OCI-LY7 (cell line): ENCODE measurements around the gene GFRA4. TPM values are rescaled to one million over a fixed set of nuclear protein-coding genes. Genes with fewer than 3 reads are reported as not detected.

Experiments
- BruUV-seq: library from RNA; stranded (reverse); fragments of 400-500 nt; replicated peaks from 2 replicates; lab custom pipeline; 2021; lab: Mats Ljungman, UMichigan
- CTCF ChIA-PET: fragments of 300-600 bp; sonication (Branson Sonifier 250); formaldehyde crosslinking; loops from one replicate; lab custom pipeline; 2022; ENCODE audit warnings: antibody characterized with exemption; ENCODE audit not compliant: unreplicated experiment; lab: Charles Lee
- POLR2A ChIA-PET: fragments of 300-600 bp; sonication (Branson Sonifier 250); formaldehyde crosslinking; loops from one replicate; lab custom pipeline; 2022; ENCODE audit warnings: antibody characterized with exemption; lab: Charles Lee
- DNase-seq: peaks from one replicate; pipeline ENCODE4 v3.0.0-alpha.2; 2015; ENCODE audit warnings: low spot score
- H2AFZ ChIP-seq: fragments of 200-600 bp; sonication (generic), shearing (Covaris generic); 2 replicates; pipeline ENCODE4 v1.6.1; 2014; ENCODE audit warnings: mild to moderate bottlenecking, antibody characterized with exemption, low read length, moderate library complexity
- H3K27ac ChIP-seq: fragments of 200-600 bp; sonication (generic); 2 replicates; pipeline ENCODE4 v1.5.1; 2014; ENCODE audit warnings: mixed run types, low read depth, mild to moderate bottlenecking, moderate library complexity, low read length, inconsistent platforms; ENCODE audit not compliant: poor library complexity, severe bottlenecking
- H3K36me3 ChIP-seq: fragments of 200-600 bp; sonication (generic); 2 replicates; pipeline ENCODE4 v1.6.1; 2014; ENCODE audit warnings: mild to moderate bottlenecking, antibody characterized with exemption, low read length, moderate library complexity, mixed read lengths; ENCODE audit not compliant: insufficient read depth
- H3K4me1 ChIP-seq: fragments of 200-600 bp; sonication (generic); 2 replicates; pipeline ENCODE4 v1.5.1; 2014; ENCODE audit warnings: mild to moderate bottlenecking, low read length; ENCODE audit not compliant: insufficient read depth, poor library complexity, severe bottlenecking
- H3K4me2 ChIP-seq: fragments of 200-600 bp; sonication (generic); 2 replicates; pipeline ENCODE4 v1.6.1; 2014; ENCODE audit warnings: mild to moderate bottlenecking, low read length
- H3K4me3 ChIP-seq: fragments of 200-600 bp; sonication (generic); 2 replicates; pipeline ENCODE4 v1.5.1; 2014; ENCODE audit warnings: mild to moderate bottlenecking, low read depth, low read length; ENCODE audit not compliant: poor library complexity, severe bottlenecking
- H3K79me2 ChIP-seq: fragments of 200-600 bp; sonication (generic); 2 replicates; pipeline ENCODE4 v1.6.1; 2016; ENCODE audit warnings: low read depth, mild to moderate bottlenecking, low read length, moderate library complexity, mixed read lengths; ENCODE audit not compliant: insufficient read depth
- H3K9me2 ChIP-seq: fragments of 200-600 bp; sonication (generic); 2 replicates; pipeline ENCODE4 v1.6.1; 2016; ENCODE audit warnings: mild to moderate bottlenecking, low read length, mixed read lengths; ENCODE audit not compliant: insufficient read depth
- H3K9me3 ChIP-seq: fragments of 200-600 bp; sonication (generic); 2 replicates; pipeline ENCODE4 v1.6.1; 2014; ENCODE audit warnings: mild to moderate bottlenecking, mixed run types, low read length, mixed read lengths
- H4K20me1 ChIP-seq: fragments of 200-600 bp; sonication (generic); 2 replicates; pipeline ENCODE4 v1.6.1; 2014; ENCODE audit warnings: mild to moderate bottlenecking, antibody characterized with exemption, low read length, moderate library complexity, mixed read lengths; ENCODE audit not compliant: insufficient read depth
- EZH2phosphoT487 ChIP-seq: fragments of 200-600 bp; sonication (generic); IDR thresholded peaks from 2 replicates; pipeline ENCODE4 v1.6.1; 2018; ENCODE audit warnings: low read depth, borderline replicate concordance, mild to moderate bottlenecking, mixed run types, antibody characterized with exemption, low read length, moderate library complexity, mixed read lengths
- intact Hi-C: fragments of 100-400 bp; cut with micrococcal nuclease; formaldehyde crosslinking; loops from one replicate; pipeline ENCODE4 v1.10.0; 2022; ENCODE audit not compliant: unreplicated experiment
- total RNA-seq, 2 experiments: library from RNA; depleted of rRNA in 1 of 2; stranded (reverse); fragments of >200 nt in 1 of 2; shearing (Covaris generic) in 1 of 2; gene quantifications; 2 replicates each; pipeline ENCODE4 v1.2.3, GENCODE V29; 2014 to 2022
- TF ChIP-seq, protein P1 (sequence below): fragments of 200-600 bp; sonication (generic); conservative IDR thresholded peaks from 2 replicates; pipeline ENCODE4 v1.5.1; 2014; ENCODE audit warnings: mild to moderate bottlenecking, antibody characterized with exemption, low read length, moderate library complexity, mixed read lengths

Gene GFRA4
- total RNA-seq, 2 experiments from 2014 or later = not detected

DNA sequence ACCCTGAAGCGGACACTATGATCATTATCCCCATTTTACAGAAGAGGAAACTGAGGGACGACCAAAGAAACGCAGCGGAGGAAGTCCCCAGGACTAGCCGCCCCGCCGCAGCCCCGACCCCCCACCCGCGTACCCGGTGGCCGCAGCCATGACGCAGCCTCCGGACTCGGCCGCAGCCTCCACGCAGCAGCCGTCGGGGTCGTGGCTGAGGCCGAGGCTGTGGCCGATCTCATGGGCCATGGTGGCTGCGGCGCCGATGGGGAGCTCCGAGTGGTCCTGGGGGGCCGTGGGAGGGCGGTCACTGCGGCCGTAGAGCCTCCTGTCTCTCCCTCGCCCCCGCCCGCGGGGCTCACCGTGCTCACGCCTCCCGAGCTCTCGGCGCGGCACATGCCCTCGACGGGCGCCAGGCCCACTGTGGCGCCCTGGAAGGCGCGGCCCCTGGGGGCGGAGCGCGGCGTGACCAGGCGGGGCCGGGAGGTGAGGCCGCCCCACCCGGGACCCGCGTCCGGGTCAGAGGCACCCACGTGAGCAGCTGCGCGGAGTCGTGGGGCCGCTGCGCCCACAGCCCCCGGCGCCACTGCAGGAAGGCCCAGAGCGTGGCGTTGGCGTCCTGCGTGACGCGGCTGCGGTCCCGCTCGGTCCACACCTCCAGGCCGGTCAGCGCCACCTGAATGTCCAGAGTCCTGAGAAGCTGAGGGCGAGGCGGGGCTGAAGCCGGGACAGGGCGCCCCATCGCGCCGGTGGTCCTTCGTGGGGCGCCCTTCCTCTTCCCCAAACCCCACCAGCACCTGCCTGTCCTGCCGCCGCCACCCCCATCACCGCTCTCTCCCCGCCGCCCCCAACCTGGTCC is 10.2 kb upstream of the GFRA4 start:
- BruUV-seq = no TSS peak
- POLR2A ChIA-PET = no interaction called here
- no peak overlapping the region for H3K27ac ChIP-seq

DNA sequence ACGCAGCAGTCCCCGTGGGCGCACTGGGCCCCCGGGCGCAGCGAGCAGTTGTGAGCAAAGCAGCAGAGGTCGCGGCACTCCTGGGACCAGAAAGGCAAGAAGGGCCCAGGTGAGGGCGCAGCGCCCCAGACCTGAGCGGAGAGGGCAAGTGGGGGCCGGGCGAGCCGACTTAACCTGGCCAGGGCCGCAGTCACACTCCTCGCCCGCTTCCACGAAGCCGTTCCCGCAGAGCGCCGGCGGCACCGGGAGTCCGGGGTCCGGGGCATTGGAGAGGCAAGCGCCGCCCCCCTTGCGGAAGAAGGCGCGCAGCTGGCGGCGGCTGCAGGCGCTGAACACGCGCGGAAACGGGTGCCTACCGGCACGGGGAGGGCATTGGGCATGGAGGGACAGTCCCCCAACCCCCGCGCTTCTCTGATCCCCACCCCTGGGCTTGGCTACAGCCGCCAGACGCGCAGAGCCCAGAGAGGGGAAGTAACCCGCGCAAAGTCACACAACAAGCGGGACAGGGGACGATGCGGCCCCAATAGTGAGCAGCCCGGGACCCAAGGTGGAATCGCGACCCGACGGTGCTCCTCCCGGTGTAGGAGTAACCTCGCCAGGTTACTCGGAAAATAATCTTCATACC is 9.5 kb upstream of the GFRA4 start:
- no peak for DNase-seq
- POLR2A ChIA-PET = no interaction called here

More for the DNA sequence above, 10.2 kb upstream of the GFRA4 start:
- no peak for DNase-seq
- Histone ChIP-seq H2AFZ (no peak overlapping the region), H3K4me3 (no peak overlapping the region), H3K4me2 (no peak overlapping the region), H3K36me3 (no peaks in the 10 kb centered on the region), H4K20me1 (no peaks in the 10 kb centered on the region), H3K9me3 (no peaks in the 10 kb centered on the region), H3K4me1 (no peaks in the 10 kb centered on the region), H3K9me2 (no peaks in the 10 kb centered on the region), H3K79me2 (no peaks in the 10 kb centered on the region)
- CTCF ChIA-PET = no interaction called here
- no peak for TF ChIP-seq EZH2phosphoT487
- TF ChIP-seq, protein P1, sequence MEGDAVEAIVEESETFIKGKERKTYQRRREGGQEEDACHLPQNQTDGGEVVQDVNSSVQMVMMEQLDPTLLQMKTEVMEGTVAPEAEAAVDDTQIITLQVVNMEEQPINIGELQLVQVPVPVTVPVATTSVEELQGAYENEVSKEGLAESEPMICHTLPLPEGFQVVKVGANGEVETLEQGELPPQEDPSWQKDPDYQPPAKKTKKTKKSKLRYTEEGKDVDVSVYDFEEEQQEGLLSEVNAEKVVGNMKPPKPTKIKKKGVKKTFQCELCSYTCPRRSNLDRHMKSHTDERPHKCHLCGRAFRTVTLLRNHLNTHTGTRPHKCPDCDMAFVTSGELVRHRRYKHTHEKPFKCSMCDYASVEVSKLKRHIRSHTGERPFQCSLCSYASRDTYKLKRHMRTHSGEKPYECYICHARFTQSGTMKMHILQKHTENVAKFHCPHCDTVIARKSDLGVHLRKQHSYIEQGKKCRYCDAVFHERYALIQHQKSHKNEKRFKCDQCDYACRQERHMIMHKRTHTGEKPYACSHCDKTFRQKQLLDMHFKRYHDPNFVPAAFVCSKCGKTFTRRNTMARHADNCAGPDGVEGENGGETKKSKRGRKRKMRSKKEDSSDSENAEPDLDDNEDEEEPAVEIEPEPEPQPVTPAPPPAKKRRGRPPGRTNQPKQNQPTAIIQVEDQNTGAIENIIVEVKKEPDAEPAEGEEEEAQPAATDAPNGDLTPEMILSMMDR = no peak
- intact Hi-C loops = no loop called here

More for the DNA sequence above, 9.5 kb upstream of the GFRA4 start:
- Histone ChIP-seq H3K4me2 (no peak overlapping the region), H3K4me3 (no peak overlapping the region), H3K79me2 (no peaks in the 10 kb centered on the region), H3K9me3 (no peaks in the 10 kb centered on the region), H3K36me3 (no peaks in the 10 kb centered on the region), H3K4me1 (no peaks in the 10 kb centered on the region), H3K27ac (no peak overlapping the region), H2AFZ (no peak overlapping the region), H3K9me2 (no peaks in the 10 kb centered on the region), H4K20me1 (no peaks in the 10 kb centered on the region)
- BruUV-seq = no TSS peak
- intact Hi-C loops = no loop called here
- TF ChIP-seq, protein P1 = no peak
- TF ChIP-seq EZH2phosphoT487 = no peak
- CTCF ChIA-PET = no interaction called here
